Keratinocyte (primary cell): ENCODE results near the gene PLD1. TPM values are rescaled to one million over a fixed set of nuclear protein-coding genes. Genes with fewer than 3 reads are reported as not detected.
A peak's percentile ranks its signal among the peaks of the same experiment; 100 is the strongest.

ENCODE experiments used
- DNase-seq: peaks from one replicate; pipeline ENCODE4 v3.0.0-alpha.2; 2011; ENCODE audit warnings: low read depth, missing footprints, low spot score
- FAIRE-seq: peaks from 2 replicates; lab custom pipeline; 2011; peaks lifted over from hg19 to GRCh38; lab: Jason Lieb, UNC
- H2AFZ ChIP-seq: 2 replicates; pipeline ENCODE4 v1.6.0; 2012; ENCODE audit warnings: low read length, control low read depth, inconsistent platforms; ENCODE audit not compliant: control insufficient read depth
- H3K27ac ChIP-seq: 2 replicates; pipeline ENCODE4 v1.5.1; 2011; ENCODE audit warnings: low read length; ENCODE audit not compliant: control insufficient read depth, insufficient read depth
- H3K27me3 ChIP-seq: 3 replicates; pipeline ENCODE4 v1.6.0; 2011; ENCODE audit warnings: low read length; ENCODE audit not compliant: control insufficient read depth, insufficient read depth; ENCODE audit errors: extremely low read depth
- H3K36me3 ChIP-seq, 2 experiments: 2 replicates in 1 of 2; 3 replicates in 1 of 2; pipeline ENCODE4 v1.5.1; 2011; ENCODE audit warnings: low read length in 2 of 2, mild to moderate bottlenecking in 1 of 2; ENCODE audit not compliant: control insufficient read depth in 2 of 2, insufficient read depth in 2 of 2; ENCODE audit errors: extremely low read depth in 1 of 2
- H3K4me1 ChIP-seq: 3 replicates; pipeline ENCODE4 v1.5.1; 2011; ENCODE audit warnings: low read length; ENCODE audit not compliant: control insufficient read depth, insufficient read depth; ENCODE audit errors: extremely low read depth
- H3K4me2 ChIP-seq: 3 replicates; pipeline ENCODE4 v1.6.0; 2011; ENCODE audit warnings: low read depth, low read length; ENCODE audit not compliant: control insufficient read depth, insufficient read depth; ENCODE audit errors: extremely low read depth
- H3K4me3 ChIP-seq, 3 experiments: fragments of 200-600 bp in 1 of 3; sonication (generic) in 1 of 3; 2 replicates in 2 of 3; 3 replicates in 1 of 3; pipeline ENCODE4 v1.5.1; 2011 to 2016; ENCODE audit warnings: low read length in 3 of 3, mild to moderate bottlenecking in 3 of 3, control low read depth in 2 of 3, inconsistent platforms in 1 of 3, low read depth in 1 of 3, mixed read lengths in 1 of 3, mixed run types in 1 of 3, moderate library complexity in 1 of 3; ENCODE audit not compliant: control insufficient read depth in 2 of 3, insufficient read depth in 2 of 3; ENCODE audit errors: extremely low read depth in 1 of 3
- H3K79me2 ChIP-seq: 2 replicates; pipeline ENCODE4 v1.6.0; 2012; ENCODE audit warnings: low read length; ENCODE audit not compliant: control insufficient read depth, insufficient read depth
- H3K9ac ChIP-seq: 3 replicates; pipeline ENCODE4 v1.6.0; 2011; ENCODE audit warnings: low read length; ENCODE audit not compliant: control insufficient read depth, insufficient read depth; ENCODE audit errors: extremely low read depth
- H3K9me1 ChIP-seq: 3 replicates; pipeline ENCODE4 v1.6.0; 2011; ENCODE audit warnings: low read length; ENCODE audit not compliant: control insufficient read depth, insufficient read depth; ENCODE audit errors: extremely low read depth
- H3K9me3 ChIP-seq: 2 replicates; pipeline ENCODE4 v1.5.1; 2012; ENCODE audit warnings: low read depth, low read length; ENCODE audit not compliant: control insufficient read depth
- H4K20me1 ChIP-seq: 3 replicates; pipeline ENCODE4 v1.6.0; 2011; ENCODE audit warnings: low read length; ENCODE audit not compliant: control insufficient read depth, insufficient read depth; ENCODE audit errors: extremely low read depth
- CTCF ChIP-seq, 3 experiments: IDR thresholded peaks in 1 of 3; conservative IDR thresholded peaks in 1 of 3; optimal IDR thresholded peaks in 1 of 3; 2 replicates in 2 of 3; 3 replicates in 1 of 3; pipeline versions ENCODE3 to v1.5.1; 2011; ENCODE audit warnings: low read length in 3 of 3, mild to moderate bottlenecking in 3 of 3, moderate library complexity in 2 of 3, control low read depth in 1 of 3, inconsistent platforms in 1 of 3; ENCODE audit not compliant: insufficient read depth in 2 of 3; ENCODE audit errors: extremely low read depth in 1 of 3
- EZH2 ChIP-seq: IDR thresholded peaks from one replicate; pipeline ENCODE4 v1.6.1; 2012; ENCODE audit warnings: inconsistent platforms, mild to moderate bottlenecking, low read length, moderate library complexity
- dilution Hi-C: fragments of 300-500 bp; cut with MboI; formaldehyde crosslinking; loops from one replicate; pipeline ENCODE4 v1.7.0; 2020; ENCODE audit warnings: low sequenced_read_pairs; ENCODE audit not compliant: extremely low pct_ligation_motif_present
- polyA plus RNA-seq, 5 experiments: library from polyadenylated mRNA; depleted of rRNA in 3 of 5; stranded (reverse) in 3 of 5; stranded (forward) in 1 of 5; unstranded in 1 of 5; fragments of >200 nt; gene quantifications; 1 replicate in 1 of 5; 2 replicates in 3 of 5; 3 replicates in 1 of 5; pipeline versions ENCODE4 v1.2.1 to v1.2.3, GENCODE V29; 2011 to 2012; ENCODE audit warnings: missing spikeins in 2 of 5, low read depth in 1 of 5, low replicate concordance in 1 of 5

The PLD1 gene
- polyA plus RNA-seq, 1 donor (not counting 4 experiments of a cell fraction or from before 2014, with no cell fraction given): 14.7 TPM

- TF ChIP-seq CTCF (optimal IDR thresholded peaks at IDR 0.05 in 1 of 3, IDR thresholded peaks at IDR 0.05 in 1 of 3, conservative IDR thresholded peaks at IDR 0.05 in 1 of 3; ENCODE audit: extremely low read depth in 1 of 3, insufficient read depth in 2 of 3, low read length in 3 of 3) (no peak), EZH2 (no peak)
- Histone ChIP-seq H3K4me2 (no peak overlapping the region), H3K27ac (no peak overlapping the region), H3K4me1 (no peaks in the 10 kb centered on the region), H3K9me1 (no peaks in the 10 kb centered on the region), H3K27me3 (no peaks in the 10 kb centered on the region), H3K36me3 (peaks cover 0 to 7% of the 10 kb centered on the region in 2 experiments), H3K79me2 (no peaks in the 10 kb centered on the region), H3K4me3 (no peak overlapping the region), H3K9ac (no peak overlapping the region), H2AFZ (no peak overlapping the region), H3K9me3 (no peaks in the 10 kb centered on the region), H4K20me1 (no peaks in the 10 kb centered on the region)
- DNase-seq (no peak), FAIRE-seq (no peak)
- dilution Hi-C loops: no loop called here
Observed at GRCh38 chr3:171729452-171730334, 80.6 kb downstream of the PLD1 start.

GRCh38 chr3:171727288-171727687, 83.0 kb downstream of the PLD1 start:
- DNase-seq: no peak
- no peaks in the 10 kb centered on the region for H4K20me1 ChIP-seq
- no peaks in the 10 kb centered on the region for H3K9me1 ChIP-seq
- peak; percentile 36 for FAIRE-seq
- H3K27me3 ChIP-seq: no peaks in the 10 kb centered on the region
- H3K9ac ChIP-seq: no peak overlapping the region
- H2AFZ ChIP-seq: no peak overlapping the region
- peaks cover 0 to 4% of the 10 kb centered on the region in 2 experiments for H3K36me3 ChIP-seq
- H3K4me2 ChIP-seq: no peak overlapping the region
- TF ChIP-seq CTCF (optimal IDR thresholded peaks at IDR 0.05 in 1 of 3, IDR thresholded peaks at IDR 0.05 in 1 of 3, conservative IDR thresholded peaks at IDR 0.05 in 1 of 3; ENCODE audit: extremely low read depth in 1 of 3, insufficient read depth in 2 of 3, low read length in 3 of 3): no peak
- TF ChIP-seq EZH2: no peak
- no peaks in the 10 kb centered on the region for H3K79me2 ChIP-seq
- dilution Hi-C loops: no loop called here
- no peaks in the 10 kb centered on the region for H3K9me3 ChIP-seq
- no peak overlapping the region for H3K27ac ChIP-seq
- H3K4me1 ChIP-seq: no peaks in the 10 kb centered on the region
- no peak overlapping the region for H3K4me3 ChIP-seq
